Measurements from ENCODE around the gene ZNF487. TPM values are rescaled to one million over a fixed set of nuclear protein-coding genes. Genes with fewer than 3 reads are reported as not detected.
"Not testable (repeated sequence)": the region's sequence is repeated elsewhere in the genome, so short reads cannot be mapped to it uniquely, and the experiment has no call there.

ZNF487 gene
- total and polyA plus RNA-seq, 4 experiments from 2014 or later, result 3.1 to 7.7 (median 5.2) TPM

GRCh38 chr10:43419997-43420368 lies 16.9 kb upstream of the ZNF487 start:
- H3K4me1 Mint-ChIP-seq, result peaks cover 17 to 48% (median 31%) of the 10 kb centered on the region in 4 donors
- H3K9me3 Mint-ChIP-seq, result no peaks in the 10 kb centered on the region
- CTCF ChIA-PET (ENCODE audit: partially characterized antibody), result interaction anchor here (0.8 to 2.7 kb wide), 6 partner anchors 10 to 32 kb away, joined by 3 to 18 read pairs (median 6); partner anchors contain the start of gene HNRNPF
- H3K4me1 ChIP-seq (ENCODE audit: insufficient read depth, low read length), result peaks cover 36% of the 10 kb centered on the region
- H3K9me3 ChIP-seq (ENCODE audit: control insufficient read depth in 1 of 2, low read length in 2 of 2), result no peaks in the 10 kb centered on the region
- H3K4me3 ChIP-seq (ENCODE audit: low read length in 2 of 2), result peak overlapping the region in 1 of 2 donors; percentile 88
- no peaks in the 10 kb centered on the region for H3K36me3 ChIP-seq (ENCODE audit: insufficient read depth, low read length)
- no peaks in the 10 kb centered on the region for H3K27me3 ChIP-seq (ENCODE audit: insufficient read depth, low read length)
- POLR2A ChIA-PET (ENCODE audit: partially characterized antibody), result interaction anchor here (1.1 to 4.9 kb wide), 12 partner anchors 11 to 157 kb away, joined by 3 to 106 read pairs (median 12); partner anchors contain the start of genes HNRNPF, ZNF239 and ZNF487
- H3K4me3 Mint-ChIP-seq, result peak overlapping the region; percentile 67 to 93 (median 85)
- peak overlapping the region; percentile 89 to 97 (median 96) for H3K27ac Mint-ChIP-seq
- H3K36me3 Mint-ChIP-seq, result peaks cover 0 to 1% of the 10 kb centered on the region in 2 donors
- DNase-seq, result no peak
- H3K27me3 Mint-ChIP-seq, result no peaks in the 10 kb centered on the region
- H3K27ac ChIP-seq (ENCODE audit: low read depth, low read length), result peak overlapping the region; percentile 82
- intact Hi-C loops (cut with micrococcal nuclease), result loop anchor here (1.0 kb wide), 3 partner anchors 11 to 24 kb away; partner anchors contain the start of gene HNRNPF

GRCh38 chr10:43420369-43421200 lies 16.3 kb upstream of the ZNF487 start:
- intact Hi-C loops (cut with micrococcal nuclease), result loop anchor here (1.0 kb wide), 3 partner anchors 11 to 24 kb away; partner anchors contain the start of gene HNRNPF
- peak; percentile 82 to 90 (median 86) for DNase-seq
- no peaks in the 10 kb centered on the region for H3K27me3 Mint-ChIP-seq
- peaks cover 36% of the 10 kb centered on the region for H3K4me1 ChIP-seq (ENCODE audit: insufficient read depth, low read length)
- peaks cover 0 to 1% of the 10 kb centered on the region in 2 donors for H3K36me3 Mint-ChIP-seq
- H3K4me3 Mint-ChIP-seq, result peak overlapping the region; percentile 85 to 93 (median 90)
- no peaks in the 10 kb centered on the region for H3K36me3 ChIP-seq (ENCODE audit: insufficient read depth, low read length)
- H3K27ac Mint-ChIP-seq, result peak overlapping the region; percentile 89 to 98 (median 97)
- ChIA-PET CTCF (ENCODE audit: partially characterized antibody) (interaction anchor here (0.7 to 2.7 kb wide), 7 partner anchors 11 to 31 kb away, joined by 3 to 18 read pairs (median 5); partner anchors contain the start of genes HNRNPF and ZNF487), POLR2A (ENCODE audit: partially characterized antibody) (interaction anchor here (0.6 to 4.9 kb wide), 14 partner anchors 10 to 157 kb away, joined by 3 to 106 read pairs (median 8); partner anchors contain the start of genes HNRNPF, ZNF239 and ZNF487)
- no peaks in the 10 kb centered on the region for H3K9me3 ChIP-seq (ENCODE audit: control insufficient read depth in 1 of 2, low read length in 2 of 2)
- H3K27ac ChIP-seq (ENCODE audit: low read depth, low read length), result peak overlapping the region; percentile 82
- no peaks in the 10 kb centered on the region for H3K27me3 ChIP-seq (ENCODE audit: insufficient read depth, low read length)
- H3K4me3 ChIP-seq (ENCODE audit: low read length in 2 of 2), result peak overlapping the region; percentile 82 to 88
- no peaks in the 10 kb centered on the region for H3K9me3 Mint-ChIP-seq
- peaks cover 17 to 48% (median 31%) of the 10 kb centered on the region in 4 donors for H3K4me1 Mint-ChIP-seq

DNA sequence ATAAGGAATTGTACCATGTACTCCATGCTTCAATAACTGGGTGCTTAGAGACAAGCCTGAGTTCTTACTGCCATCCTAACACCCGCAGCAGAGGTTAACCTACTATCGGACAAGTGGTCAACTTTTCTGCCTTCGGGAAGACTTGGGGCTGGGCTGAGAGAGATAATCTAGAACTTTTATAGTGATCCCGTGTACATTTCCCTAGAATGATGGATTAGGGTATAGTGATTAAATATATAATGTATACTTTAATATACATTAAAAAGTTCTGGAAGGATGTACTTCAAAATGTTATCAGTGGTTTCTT lies 15.8 kb upstream of the ZNF487 start:
- POLR2A ChIA-PET (ENCODE audit: partially characterized antibody), result interaction anchor here (0.8 to 4.9 kb wide), 11 partner anchors 12 to 155 kb away, joined by 3 to 106 read pairs (median 14); partner anchors contain the start of genes HNRNPF, ZNF239 and ZNF487

DNA sequence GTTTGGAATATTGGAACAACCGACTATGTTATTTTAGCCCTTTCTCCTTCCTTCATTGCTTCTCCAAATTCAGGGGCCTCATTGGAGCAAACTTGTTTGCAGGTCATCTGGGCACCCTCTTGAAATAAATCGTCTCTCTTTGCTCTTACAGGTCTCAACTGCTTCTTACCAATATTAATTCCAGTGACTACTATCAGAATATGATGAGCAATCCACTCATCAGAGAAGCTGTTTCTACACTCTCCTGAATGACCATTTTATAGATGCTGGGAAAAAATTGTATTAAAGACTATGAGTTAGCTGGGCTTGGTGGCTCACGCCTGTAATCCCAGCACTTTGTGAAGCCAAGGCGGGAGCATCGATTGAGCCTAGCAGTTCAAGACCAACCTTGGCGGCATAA lies 15.4 kb upstream of the ZNF487 start:
- intact Hi-C loops (cut with micrococcal nuclease), result no loop called here

More for the DNA sequence above, 15.8 kb upstream of the ZNF487 start:
- DNase-seq, result no peak
- peak overlapping the region; percentile 82 for H3K27ac ChIP-seq (ENCODE audit: low read depth, low read length)
- peaks cover 17 to 53% (median 36%) of the 10 kb centered on the region in 4 donors for H3K4me1 Mint-ChIP-seq
- intact Hi-C loops (cut with micrococcal nuclease), result no loop called here
- H3K9me3 Mint-ChIP-seq, result no peaks in the 10 kb centered on the region
- H3K4me3 Mint-ChIP-seq, result peak overlapping the region; percentile 85 to 93 (median 90)
- H3K36me3 ChIP-seq (ENCODE audit: insufficient read depth, low read length), result no peaks in the 10 kb centered on the region
- H3K27ac Mint-ChIP-seq, result peak overlapping the region; percentile 89 to 98 (median 96)
- peaks cover 0 to 1% of the 10 kb centered on the region in 2 donors for H3K36me3 Mint-ChIP-seq
- H3K9me3 ChIP-seq (ENCODE audit: control insufficient read depth in 1 of 2, low read length in 2 of 2), result no peaks in the 10 kb centered on the region
- CTCF ChIA-PET (ENCODE audit: partially characterized antibody), result interaction anchor here (0.7 to 2.4 kb wide), 4 partner anchors 11 to 31 kb away, joined by 3 to 6 read pairs (median 4); partner anchors contain the start of gene ZNF487
- peak overlapping the region; percentile 82 to 88 for H3K4me3 ChIP-seq (ENCODE audit: low read length in 2 of 2)
- no peaks in the 10 kb centered on the region for H3K27me3 ChIP-seq (ENCODE audit: insufficient read depth, low read length)
- H3K27me3 Mint-ChIP-seq, result no peaks in the 10 kb centered on the region
- peaks cover 42% of the 10 kb centered on the region for H3K4me1 ChIP-seq (ENCODE audit: insufficient read depth, low read length)

DNA sequence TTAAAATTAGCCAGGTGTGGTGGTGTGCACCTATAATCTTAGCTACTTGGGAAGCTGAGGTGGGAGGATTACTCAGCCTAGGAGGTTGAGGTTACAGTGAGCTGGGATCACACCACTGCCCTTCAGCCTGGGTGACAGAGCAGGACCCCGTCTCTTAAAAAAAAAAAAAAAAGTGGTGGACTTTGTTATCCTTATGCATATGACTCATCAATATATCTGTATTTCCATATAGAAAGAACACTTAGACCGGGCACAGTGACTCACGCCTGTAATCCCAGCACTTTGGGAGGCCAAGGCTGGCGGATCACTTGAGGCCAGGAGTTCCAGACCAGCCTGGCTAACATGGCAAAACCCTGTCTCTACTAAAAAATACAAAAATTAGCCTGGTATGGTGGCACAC lies 15.0 kb upstream of the ZNF487 start:
- Mint-ChIP-seq H3K4me3 (peak overlapping the region in 3 of 8 donors; percentile 55 to 65 (median 55)), H3K4me1 (peaks cover 17 to 53% (median 37%) of the 10 kb centered on the region in 4 donors), H3K27ac (peak overlapping the region in 5 of 7 donors; percentile 24 to 98 (median 47))
- H3K27me3 Mint-ChIP-seq; H3K27me3 ChIP-seq (ENCODE audit: insufficient read depth, low read length); H3K36me3 ChIP-seq (ENCODE audit: insufficient read depth, low read length); DNase-seq; intact Hi-C loops (cut with micrococcal nuclease); H3K9me3 ChIP-seq (ENCODE audit: control insufficient read depth in 1 of 2, low read length in 2 of 2); H3K9me3 Mint-ChIP-seq; H3K36me3 Mint-ChIP-seq; H3K4me3 ChIP-seq (ENCODE audit: low read length in 2 of 2): not testable (repeated sequence)
- H3K4me1 ChIP-seq (ENCODE audit: insufficient read depth, low read length), result peaks cover 49% of the 10 kb centered on the region
- peak overlapping the region; percentile 82 for H3K27ac ChIP-seq (ENCODE audit: low read depth, low read length)
- CTCF ChIA-PET (ENCODE audit: partially characterized antibody), result interaction anchor here (0.7 to 2.4 kb wide), 2 partner anchors 10 to 30 kb away, joined by 3 to 6 read pairs; no protein-coding TSS in a partner anchor
- POLR2A ChIA-PET (ENCODE audit: partially characterized antibody), result interaction anchor here (0.8 to 4.9 kb wide), 5 partner anchors 11 to 30 kb away, joined by 3 to 106 read pairs (median 16); partner anchors contain the start of genes HNRNPF and ZNF487

More for the DNA sequence above, 15.4 kb upstream of the ZNF487 start:
- CTCF ChIA-PET (ENCODE audit: partially characterized antibody), result interaction anchor here (0.7 to 2.4 kb wide), 2 partner anchors 10 to 30 kb away, joined by 3 to 6 read pairs; no protein-coding TSS in a partner anchor
- H3K27me3 Mint-ChIP-seq, result no peaks in the 10 kb centered on the region
- peaks cover 17 to 53% (median 37%) of the 10 kb centered on the region in 4 donors for H3K4me1 Mint-ChIP-seq
- H3K27ac Mint-ChIP-seq, result peak overlapping the region; percentile 36 to 98 (median 80)
- POLR2A ChIA-PET (ENCODE audit: partially characterized antibody), result interaction anchor here (0.8 to 4.9 kb wide), 7 partner anchors 12 to 59 kb away, joined by 3 to 106 read pairs (median 16); partner anchors contain the start of genes HNRNPF and ZNF487
- H3K9me3 Mint-ChIP-seq, result no peaks in the 10 kb centered on the region
- Histone ChIP-seq H3K27me3 (ENCODE audit: insufficient read depth, low read length) (no peaks in the 10 kb centered on the region), H3K4me1 (ENCODE audit: insufficient read depth, low read length) (peaks cover 45% of the 10 kb centered on the region), H3K9me3 (ENCODE audit: control insufficient read depth in 1 of 2, low read length in 2 of 2) (no peaks in the 10 kb centered on the region), H3K27ac (ENCODE audit: low read depth, low read length) (peak overlapping the region; percentile 82), H3K4me3 (ENCODE audit: low read length in 2 of 2) (no peak overlapping the region), H3K36me3 (ENCODE audit: insufficient read depth, low read length) (no peaks in the 10 kb centered on the region)
- peaks cover 0 to 1% of the 10 kb centered on the region in 2 donors for H3K36me3 Mint-ChIP-seq
- DNase-seq, result no peak
- H3K4me3 Mint-ChIP-seq, result peak overlapping the region; percentile 12 to 74 (median 55)

DNA sequence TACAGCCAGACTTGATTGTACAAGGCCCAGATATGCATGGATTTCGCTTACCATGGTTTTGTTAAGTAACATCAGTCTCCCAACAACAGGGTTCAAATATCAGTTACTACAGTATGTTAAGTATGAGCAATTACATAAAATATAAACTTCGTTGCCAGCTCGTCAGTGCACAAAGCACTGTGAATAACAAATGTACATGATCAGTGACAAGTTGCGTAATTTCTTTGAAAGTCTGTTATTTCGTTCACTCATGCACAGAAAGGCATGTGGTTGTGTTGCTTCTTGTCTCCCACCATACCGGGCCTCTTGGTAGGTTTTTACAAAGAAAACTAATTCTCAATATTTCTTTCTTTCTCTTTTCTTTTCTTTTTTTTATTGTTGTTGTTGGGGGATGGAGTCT lies 12.5 kb upstream of the ZNF487 start:
- Histone ChIP-seq H3K27ac (ENCODE audit: low read depth, low read length) (no peak overlapping the region), H3K36me3 (ENCODE audit: insufficient read depth, low read length) (no peaks in the 10 kb centered on the region), H3K9me3 (ENCODE audit: control insufficient read depth in 1 of 2, low read length in 2 of 2) (no peaks in the 10 kb centered on the region), H3K27me3 (ENCODE audit: insufficient read depth, low read length) (no peaks in the 10 kb centered on the region), H3K4me3 (ENCODE audit: low read length in 2 of 2) (no peak overlapping the region), H3K4me1 (ENCODE audit: insufficient read depth, low read length) (peaks cover 44% of the 10 kb centered on the region)
- POLR2A ChIA-PET (ENCODE audit: partially characterized antibody), result interaction anchor here (0.6 to 2.0 kb wide), 4 partner anchors 12 to 36 kb away, joined by 3 to 11 read pairs (median 4); partner anchors contain the start of gene ZNF487
- Mint-ChIP-seq H3K4me1 (peaks cover 12 to 40% (median 29%) of the 10 kb centered on the region in 4 donors), H3K27me3 (no peaks in the 10 kb centered on the region), H3K4me3 (no peak overlapping the region), H3K27ac (no peak overlapping the region), H3K36me3 (no peaks in the 10 kb centered on the region), H3K9me3 (no peaks in the 10 kb centered on the region)
- CTCF ChIA-PET (ENCODE audit: partially characterized antibody), result interaction anchor here (0.7 kb wide), 1 partner anchor 13 kb away, joined by 3 read pairs; the partner anchor contains the start of gene ZNF487
- intact Hi-C loops (cut with micrococcal nuclease), result no loop called here
- no peak for DNase-seq
